ENCODE measurements around the gene GPATCH3.

The GPATCH3 gene

GRCh38 chr1:26913754-26914619 is 13.7 kb upstream of the GPATCH3 start, which contains the start of gene NR0B2:
TSS of gene NR0B2 (minus strand) at chr1:26913975. CDS start at chr1:26913940, 35 bp downstream.
- peak within 1 kb of the TSS; percentile 88 to 95 for H3K27ac ChIP-seq (ENCODE audit: low read depth in 2 of 2, low read length in 2 of 2)
- H3K36me3 ChIP-seq (ENCODE audit: control insufficient read depth in 2 of 2, insufficient read depth in 2 of 2, low read length in 2 of 2), result no peaks in the 10 kb centered on the region
- peaks cover 29 to 47% of the 10 kb centered on the region in 2 donors for H3K4me1 ChIP-seq (ENCODE audit: control insufficient read depth in 2 of 2, insufficient read depth in 2 of 2, low read length in 2 of 2)
- peak within 1 kb of the TSS; percentile 41 to 64 for H3K9ac ChIP-seq (ENCODE audit: low read depth in 1 of 2, low read length in 2 of 2)
- no peaks in the 10 kb centered on the region for H3K27me3 ChIP-seq (ENCODE audit: control insufficient read depth in 2 of 2, insufficient read depth in 2 of 2, low read length in 2 of 2)
- H3K4me3 ChIP-seq (ENCODE audit: low read length in 2 of 2), result peak within 1 kb of the TSS; percentile 10 to 20
- H3K9me3 ChIP-seq (ENCODE audit: control insufficient read depth in 2 of 2, low read length in 2 of 2), result no peaks in the 10 kb centered on the region

- peak overlapping the region; percentile 10 to 20 for H3K4me3 ChIP-seq (ENCODE audit: low read length in 2 of 2)
- peak overlapping the region; percentile 88 to 95 for H3K27ac ChIP-seq (ENCODE audit: low read depth in 2 of 2, low read length in 2 of 2)
- H3K4me1 ChIP-seq (ENCODE audit: control insufficient read depth in 2 of 2, insufficient read depth in 2 of 2, low read length in 2 of 2), result peaks cover 29 to 47% of the 10 kb centered on the region in 2 donors
- H3K9ac ChIP-seq (ENCODE audit: low read depth in 1 of 2, low read length in 2 of 2), result peak overlapping the region in 1 of 2 donors; percentile 64
- H3K36me3 ChIP-seq (ENCODE audit: control insufficient read depth in 2 of 2, insufficient read depth in 2 of 2, low read length in 2 of 2), result no peaks in the 10 kb centered on the region
- no peaks in the 10 kb centered on the region for H3K27me3 ChIP-seq (ENCODE audit: control insufficient read depth in 2 of 2, insufficient read depth in 2 of 2, low read length in 2 of 2)
- H3K9me3 ChIP-seq (ENCODE audit: control insufficient read depth in 2 of 2, low read length in 2 of 2), result no peaks in the 10 kb centered on the region
Observed at GRCh38 chr1:26913389-26913753, 13.1 kb upstream of the GPATCH3 start.

GRCh38 chr1:26912147-26912490 is 11.9 kb upstream of the GPATCH3 start:
- H3K9ac ChIP-seq (ENCODE audit: low read depth in 1 of 2, low read length in 2 of 2), result no peak overlapping the region
- H3K4me3 ChIP-seq (ENCODE audit: low read length in 2 of 2), result no peak overlapping the region
- H3K36me3 ChIP-seq (ENCODE audit: control insufficient read depth in 2 of 2, insufficient read depth in 2 of 2, low read length in 2 of 2), result no peaks in the 10 kb centered on the region
- H3K9me3 ChIP-seq (ENCODE audit: control insufficient read depth in 2 of 2, low read length in 2 of 2), result no peaks in the 10 kb centered on the region
- H3K27me3 ChIP-seq (ENCODE audit: control insufficient read depth in 2 of 2, insufficient read depth in 2 of 2, low read length in 2 of 2), result no peaks in the 10 kb centered on the region
- peaks cover 29 to 47% of the 10 kb centered on the region in 2 donors for H3K4me1 ChIP-seq (ENCODE audit: control insufficient read depth in 2 of 2, insufficient read depth in 2 of 2, low read length in 2 of 2)
- H3K27ac ChIP-seq (ENCODE audit: low read depth in 2 of 2, low read length in 2 of 2), result no peak overlapping the region

- Histone ChIP-seq H3K4me3 (ENCODE audit: low read length in 2 of 2) (no peak overlapping the region), H3K9ac (ENCODE audit: low read depth in 1 of 2, low read length in 2 of 2) (no peak overlapping the region), H3K27ac (ENCODE audit: low read depth in 2 of 2, low read length in 2 of 2) (no peak overlapping the region), H3K4me1 (ENCODE audit: control insufficient read depth in 2 of 2, insufficient read depth in 2 of 2, low read length in 2 of 2) (peaks cover 29 to 47% of the 10 kb centered on the region in 2 donors), H3K27me3 (ENCODE audit: control insufficient read depth in 2 of 2, insufficient read depth in 2 of 2, low read length in 2 of 2) (no peaks in the 10 kb centered on the region), H3K9me3 (ENCODE audit: control insufficient read depth in 2 of 2, low read length in 2 of 2) (no peaks in the 10 kb centered on the region), H3K36me3 (ENCODE audit: control insufficient read depth in 2 of 2, insufficient read depth in 2 of 2, low read length in 2 of 2) (no peaks in the 10 kb centered on the region)
Observed at GRCh38 chr1:26911399-26912146, 11.3 kb upstream of the GPATCH3 start.

- no peak overlapping the region for H3K9ac ChIP-seq (ENCODE audit: low read depth in 1 of 2, low read length in 2 of 2)
- peak overlapping the region; percentile 43 to 50 for H3K27ac ChIP-seq (ENCODE audit: low read depth in 2 of 2, low read length in 2 of 2)
- H3K4me3 ChIP-seq (ENCODE audit: low read length in 2 of 2), result no peak overlapping the region
- H3K36me3 ChIP-seq (ENCODE audit: control insufficient read depth in 2 of 2, insufficient read depth in 2 of 2, low read length in 2 of 2), result no peaks in the 10 kb centered on the region
- no peaks in the 10 kb centered on the region for H3K27me3 ChIP-seq (ENCODE audit: control insufficient read depth in 2 of 2, insufficient read depth in 2 of 2, low read length in 2 of 2)
- peaks cover 27 to 50% of the 10 kb centered on the region in 2 donors for H3K4me1 ChIP-seq (ENCODE audit: control insufficient read depth in 2 of 2, insufficient read depth in 2 of 2, low read length in 2 of 2)
- no peaks in the 10 kb centered on the region for H3K9me3 ChIP-seq (ENCODE audit: control insufficient read depth in 2 of 2, low read length in 2 of 2)
Observed at GRCh38 chr1:26910343-26911160, 10.3 kb upstream of the GPATCH3 start.

GRCh38 chr1:26909951-26910342 is 9.7 kb upstream of the GPATCH3 start:
- Histone ChIP-seq H3K9me3 (ENCODE audit: control insufficient read depth in 2 of 2, low read length in 2 of 2) (no peaks in the 10 kb centered on the region), H3K9ac (ENCODE audit: low read depth in 1 of 2, low read length in 2 of 2) (no peak overlapping the region), H3K27me3 (ENCODE audit: control insufficient read depth in 2 of 2, insufficient read depth in 2 of 2, low read length in 2 of 2) (no peaks in the 10 kb centered on the region), H3K27ac (ENCODE audit: low read depth in 2 of 2, low read length in 2 of 2) (no peak overlapping the region), H3K4me1 (ENCODE audit: control insufficient read depth in 2 of 2, insufficient read depth in 2 of 2, low read length in 2 of 2) (peaks cover 21 to 46% of the 10 kb centered on the region in 2 donors), H3K4me3 (ENCODE audit: low read length in 2 of 2) (no peak overlapping the region), H3K36me3 (ENCODE audit: control insufficient read depth in 2 of 2, insufficient read depth in 2 of 2, low read length in 2 of 2) (no peaks in the 10 kb centered on the region)

GRCh38 chr1:26907071-26907917 is 7.0 kb upstream of the GPATCH3 start:
- H3K4me1 ChIP-seq (ENCODE audit: control insufficient read depth in 2 of 2, insufficient read depth in 2 of 2, low read length in 2 of 2), result peaks cover 9 to 33% of the 10 kb centered on the region in 2 donors
- H3K9me3 ChIP-seq (ENCODE audit: control insufficient read depth in 2 of 2, low read length in 2 of 2), result no peaks in the 10 kb centered on the region
- H3K27ac ChIP-seq (ENCODE audit: low read depth in 2 of 2, low read length in 2 of 2), result peak overlapping the region in 1 of 2 donors; percentile 2
- no peaks in the 10 kb centered on the region for H3K36me3 ChIP-seq (ENCODE audit: control insufficient read depth in 2 of 2, insufficient read depth in 2 of 2, low read length in 2 of 2)
- H3K9ac ChIP-seq (ENCODE audit: low read depth in 1 of 2, low read length in 2 of 2), result no peak overlapping the region
- no peak overlapping the region for H3K4me3 ChIP-seq (ENCODE audit: low read length in 2 of 2)
- no peaks in the 10 kb centered on the region for H3K27me3 ChIP-seq (ENCODE audit: control insufficient read depth in 2 of 2, insufficient read depth in 2 of 2, low read length in 2 of 2)

- peaks cover 10% of the 10 kb centered on the region in 2 donors for H3K36me3 ChIP-seq (ENCODE audit: control insufficient read depth in 2 of 2, insufficient read depth in 2 of 2, low read length in 2 of 2)
- peak overlapping the region; percentile 81 to 89 for H3K9ac ChIP-seq (ENCODE audit: low read depth in 1 of 2, low read length in 2 of 2)
- no peaks in the 10 kb centered on the region for H3K27me3 ChIP-seq (ENCODE audit: control insufficient read depth in 2 of 2, insufficient read depth in 2 of 2, low read length in 2 of 2)
- H3K27ac ChIP-seq (ENCODE audit: low read depth in 2 of 2, low read length in 2 of 2), result peak overlapping the region; percentile 80 to 87
- no peaks in the 10 kb centered on the region for H3K9me3 ChIP-seq (ENCODE audit: control insufficient read depth in 2 of 2, low read length in 2 of 2)
- peak overlapping the region; percentile 91 to 97 for H3K4me3 ChIP-seq (ENCODE audit: low read length in 2 of 2)
- H3K4me1 ChIP-seq (ENCODE audit: control insufficient read depth in 2 of 2, insufficient read depth in 2 of 2, low read length in 2 of 2), result peaks cover 13 to 23% of the 10 kb centered on the region in 2 donors
Observed at GRCh38 chr1:26900815-26901511, 696 bp upstream of the GPATCH3 start.

- Histone ChIP-seq H3K4me3 (ENCODE audit: low read length in 2 of 2) (no peak overlapping the region), H3K36me3 (ENCODE audit: control insufficient read depth in 2 of 2, insufficient read depth in 2 of 2, low read length in 2 of 2) (peaks cover 26 to 34% of the 10 kb centered on the region in 2 donors)
Observed at GRCh38 chr1:26897351-26897750, 2.9 kb downstream of the GPATCH3 start.

More at GRCh38 chr1:26897351-26897750, 2.9 kb downstream of the GPATCH3 start:
- no peak overlapping the region for H3K27ac ChIP-seq (ENCODE audit: low read depth in 2 of 2, low read length in 2 of 2)
- H3K9me3 ChIP-seq (ENCODE audit: control insufficient read depth in 2 of 2, low read length in 2 of 2), result no peaks in the 10 kb centered on the region
- no peaks in the 10 kb centered on the region for H3K27me3 ChIP-seq (ENCODE audit: control insufficient read depth in 2 of 2, insufficient read depth in 2 of 2, low read length in 2 of 2)
- H3K9ac ChIP-seq (ENCODE audit: low read depth in 1 of 2, low read length in 2 of 2), result no peak overlapping the region
- H3K4me1 ChIP-seq (ENCODE audit: control insufficient read depth in 2 of 2, insufficient read depth in 2 of 2, low read length in 2 of 2), result peaks cover 13 to 15% of the 10 kb centered on the region in 2 donors

Measured in mucosa of rectum (tissue), 2 donors.